Prostate gland (tissue), 2 donors: ENCODE data around the gene KIAA1328.

Source experiments
- POLR2A ChIP-seq: fragments of 450-650 bp; IDR thresholded peaks from one replicate; pipeline ENCODE4 v1.6.1; 2016; ENCODE audit warnings: antibody characterized with exemption, mild to moderate bottlenecking
- TF ChIP-seq, protein P1 (sequence below), 4 experiments: fragments of 200-600 bp in 2 of 4; fragments of 450-650 bp in 2 of 4; sonication (generic) in 2 of 4; IDR thresholded peaks; 1 replicate in 3 of 4; 2 replicates in 1 of 4; pipeline ENCODE4 v1.5.1; 2016 to 2019; ENCODE audit warnings: antibody characterized with exemption in 4 of 4, mild to moderate bottlenecking in 2 of 4, moderate library complexity in 2 of 4

DNA sequence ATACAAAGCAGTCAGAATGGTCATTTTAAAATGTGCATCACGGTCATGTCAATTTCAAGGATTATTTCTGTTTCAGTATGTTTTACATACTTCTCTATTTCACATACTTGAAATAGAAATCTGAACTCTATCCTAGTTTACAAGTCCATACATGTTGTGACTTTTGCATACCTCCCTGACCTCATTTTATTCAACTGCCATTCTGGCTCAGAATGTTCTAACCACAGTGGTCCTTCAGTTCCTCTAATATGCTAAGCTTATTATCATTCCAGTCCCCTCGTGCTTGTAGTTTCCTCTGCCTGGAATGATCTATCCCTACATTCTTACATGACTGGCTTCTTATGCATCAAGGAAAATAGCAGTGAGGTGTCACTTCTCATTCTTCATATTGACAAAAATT is 295.6 kb downstream of the KIAA1328 start:
- TF ChIP-seq, protein P1, sequence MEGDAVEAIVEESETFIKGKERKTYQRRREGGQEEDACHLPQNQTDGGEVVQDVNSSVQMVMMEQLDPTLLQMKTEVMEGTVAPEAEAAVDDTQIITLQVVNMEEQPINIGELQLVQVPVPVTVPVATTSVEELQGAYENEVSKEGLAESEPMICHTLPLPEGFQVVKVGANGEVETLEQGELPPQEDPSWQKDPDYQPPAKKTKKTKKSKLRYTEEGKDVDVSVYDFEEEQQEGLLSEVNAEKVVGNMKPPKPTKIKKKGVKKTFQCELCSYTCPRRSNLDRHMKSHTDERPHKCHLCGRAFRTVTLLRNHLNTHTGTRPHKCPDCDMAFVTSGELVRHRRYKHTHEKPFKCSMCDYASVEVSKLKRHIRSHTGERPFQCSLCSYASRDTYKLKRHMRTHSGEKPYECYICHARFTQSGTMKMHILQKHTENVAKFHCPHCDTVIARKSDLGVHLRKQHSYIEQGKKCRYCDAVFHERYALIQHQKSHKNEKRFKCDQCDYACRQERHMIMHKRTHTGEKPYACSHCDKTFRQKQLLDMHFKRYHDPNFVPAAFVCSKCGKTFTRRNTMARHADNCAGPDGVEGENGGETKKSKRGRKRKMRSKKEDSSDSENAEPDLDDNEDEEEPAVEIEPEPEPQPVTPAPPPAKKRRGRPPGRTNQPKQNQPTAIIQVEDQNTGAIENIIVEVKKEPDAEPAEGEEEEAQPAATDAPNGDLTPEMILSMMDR (IDR thresholded peaks at IDR 0.05) = no peak
- TF ChIP-seq POLR2A = no peak
